ENCODE measurements around the gene C11orf86. TPM values are rescaled to one million over a fixed set of nuclear protein-coding genes. Genes with fewer than 3 reads are reported as not detected.

The C11orf86 gene
- total and polyA plus RNA-seq, 2 of the 8 experiments (the other 6 are each of a cell fraction or from before 2014, with no cell fraction given) = 0.91 to 0.97 TPM

DNA sequence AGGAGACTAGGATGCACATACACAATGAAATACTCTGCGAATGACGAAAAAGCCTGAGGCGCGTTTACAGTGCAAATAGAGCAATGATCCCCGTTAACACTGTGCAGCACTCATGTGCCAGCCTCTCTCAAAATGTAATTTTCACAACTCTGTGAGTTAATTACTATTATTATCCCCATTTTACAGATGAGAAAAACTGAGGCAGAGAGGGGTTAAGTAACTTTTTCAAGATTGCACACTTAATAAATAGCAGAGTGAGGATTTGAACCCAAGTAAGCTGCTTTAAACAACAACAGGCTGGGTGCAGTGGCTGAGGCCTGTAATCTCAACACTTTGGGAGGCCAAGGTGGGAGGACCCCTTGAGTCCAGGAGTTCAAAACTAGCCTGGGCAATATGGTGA, 26.2 kb downstream of the C11orf86 start:
- no peak overlapping the region for H3K9ac ChIP-seq (replicated peaks in 1 of 4; ENCODE audit: extremely low read depth in 1 of 4, low read depth in 3 of 4, low read length in 3 of 4)
- no peak for DNase-seq (ENCODE audit: low read depth in 1 of 2, low spot score in 2 of 2)
- ChIA-PET CTCF (ENCODE audit: partially characterized antibody) (interaction anchor here (0.8 to 3.6 kb wide), 5 partner anchors 9 to 52 kb away, joined by 3 to 9 read pairs (median 5); no protein-coding TSS in a partner anchor), POLR2A (ENCODE audit: partially characterized antibody) (interaction anchor here (0.8 to 1.7 kb wide), 5 partner anchors 12 to 158 kb away, joined by 3 to 7 read pairs (median 4); partner anchors contain the start of gene RCE1)
- H3K23me2 ChIP-seq (ENCODE audit: low read depth, low read length) = peaks cover 3% of the 10 kb centered on the region; the same call in 1 of the 2 replicates
- H3K4me1 ChIP-seq (replicated peaks in 1 of 4; ENCODE audit: control insufficient read depth in 3 of 4, insufficient read depth in 4 of 4, low read length in 3 of 4) = peaks cover 7 to 12% (median 9%) of the 10 kb centered on the region in 4 experiments
- no peak overlapping the region for H3K14ac ChIP-seq (ENCODE audit: insufficient read length)
- no peak overlapping the region for H3K27ac ChIP-seq (ENCODE audit: low read depth, low read length)
- H2BK120ac ChIP-seq (replicated peaks; ENCODE audit: low read depth, low read length) = no peak overlapping the region
- no peaks in the 10 kb centered on the region for H3K9me3 ChIP-seq (ENCODE audit: insufficient read depth in 2 of 2, low read depth in 1 of 2, low read length in 1 of 2)
- H2AK5ac ChIP-seq (ENCODE audit: low read depth, low read length) = no peak overlapping the region
- no peak overlapping the region for H4K5ac ChIP-seq (ENCODE audit: insufficient read length, low read depth, low read length)
- no peak for FAIRE-seq
- no peaks in the 10 kb centered on the region for H3K36me3 ChIP-seq (ENCODE audit: control insufficient read depth in 2 of 4, insufficient read depth in 4 of 4, low read length in 3 of 4)
- H3K27me3 ChIP-seq (replicated peaks in 1 of 4; ENCODE audit: control insufficient read depth in 3 of 4, extremely low read depth in 1 of 4, insufficient read depth in 3 of 4, low read length in 3 of 4) = no peaks in the 10 kb centered on the region
- H3K56ac ChIP-seq (replicated peaks; ENCODE audit: insufficient read length, low read depth, low read length) = no peak overlapping the region
- no peak overlapping the region for H4K8ac ChIP-seq (ENCODE audit: extremely low read depth, insufficient read depth, low read length)
- H2BK15ac ChIP-seq (ENCODE audit: low read length) = no peak overlapping the region
- no peak overlapping the region for H4K91ac ChIP-seq (replicated peaks; ENCODE audit: insufficient read length, low read length)
- H3K4me3 ChIP-seq (ENCODE audit: extremely low read depth in 1 of 4, insufficient read depth in 2 of 4, low read depth in 3 of 4, low read length in 4 of 4) = no peak overlapping the region
- no peak overlapping the region for H2BK12ac ChIP-seq (ENCODE audit: low read depth, low read length)
- H3K23ac ChIP-seq (ENCODE audit: insufficient read length) = no peak overlapping the region
- no peaks in the 10 kb centered on the region for H3K79me1 ChIP-seq (ENCODE audit: low read depth, low read length)
- TF ChIP-seq, protein P1, sequence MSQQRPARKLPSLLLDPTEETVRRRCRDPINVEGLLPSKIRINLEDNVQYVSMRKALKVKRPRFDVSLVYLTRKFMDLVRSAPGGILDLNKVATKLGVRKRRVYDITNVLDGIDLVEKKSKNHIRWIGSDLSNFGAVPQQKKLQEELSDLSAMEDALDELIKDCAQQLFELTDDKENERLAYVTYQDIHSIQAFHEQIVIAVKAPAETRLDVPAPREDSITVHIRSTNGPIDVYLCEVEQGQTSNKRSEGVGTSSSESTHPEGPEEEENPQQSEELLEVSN (IDR thresholded peaks at IDR 0.05) = no peak
- peak; percentile 34; the same call in 1 of the 2 replicates for TF ChIP-seq KDM1A (IDR thresholded peaks at IDR 0.05; ENCODE audit: borderline replicate concordance, low read length)
- 95% methylated on average over 5 of the region's 5 CpGs; no CpG with 5 or more reads in 1 of the 2 experiments for WGBS, 2 experiments (ENCODE audit: extremely low coverage in 1 of 2, insufficient coverage in 1 of 2, insufficient read length in 1 of 2, insufficient replicate concordance in 2 of 2, low coverage in 1 of 2, low lambda C conversion rate in 2 of 2, missing lambda C conversion rate in 1 of 2)
- H2AFZ ChIP-seq (ENCODE audit: low read length) = no peak overlapping the region
- 0 out of 2 replicates have a peak overlapping the region, but pooled peaks have one; percentile 86 for H2BK20ac ChIP-seq (ENCODE audit: low read length)
- no peaks in the 10 kb centered on the region for H3K79me2 ChIP-seq (ENCODE audit: control insufficient read depth in 1 of 2, insufficient read depth in 2 of 2, low read length in 2 of 2)
- H3K18ac ChIP-seq (ENCODE audit: extremely low read depth, low read length) = no peak overlapping the region
- no peak overlapping the region; a peak in 1 of 4 replicates for H3K4me2 ChIP-seq (ENCODE audit: insufficient read depth in 1 of 2, low read depth in 2 of 2, low read length in 2 of 2)
- no peak overlapping the region for H2BK5ac ChIP-seq (ENCODE audit: low read depth, low read length)
- no peaks in the 10 kb centered on the region for H4K20me1 ChIP-seq (replicated peaks in 1 of 2; ENCODE audit: control insufficient read depth in 1 of 2, insufficient read depth in 2 of 2, low read length in 2 of 2)
- H3K4ac ChIP-seq (replicated peaks; ENCODE audit: insufficient read length, low read depth, low read length) = no peak overlapping the region
